ENCODE measurements around the gene FMNL2.
A peak's percentile ranks its signal among the peaks of the same experiment; 100 is the strongest.

The FMNL2 gene

DNA sequence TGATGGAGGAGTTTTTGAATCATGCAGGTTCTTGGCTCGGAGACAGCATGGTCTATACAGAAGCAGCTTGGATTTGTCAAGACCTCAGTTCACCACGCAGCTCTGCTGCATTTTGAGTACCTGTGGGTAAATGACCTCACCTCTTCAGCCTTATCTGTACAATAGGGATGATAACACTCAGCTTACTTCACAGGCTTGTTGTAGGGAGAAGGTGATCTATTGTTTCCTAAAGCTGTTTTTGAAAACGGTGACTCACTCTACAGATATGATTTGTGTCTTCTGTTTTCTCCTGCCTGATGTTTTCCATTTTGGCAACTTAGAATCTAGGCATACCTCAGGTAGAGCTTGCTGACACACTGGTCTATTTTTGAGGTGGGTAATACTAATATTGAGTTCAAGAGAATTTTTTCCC, 80.3 kb downstream of the FMNL2 start (continued):
- TF ChIP-seq, protein P1, sequence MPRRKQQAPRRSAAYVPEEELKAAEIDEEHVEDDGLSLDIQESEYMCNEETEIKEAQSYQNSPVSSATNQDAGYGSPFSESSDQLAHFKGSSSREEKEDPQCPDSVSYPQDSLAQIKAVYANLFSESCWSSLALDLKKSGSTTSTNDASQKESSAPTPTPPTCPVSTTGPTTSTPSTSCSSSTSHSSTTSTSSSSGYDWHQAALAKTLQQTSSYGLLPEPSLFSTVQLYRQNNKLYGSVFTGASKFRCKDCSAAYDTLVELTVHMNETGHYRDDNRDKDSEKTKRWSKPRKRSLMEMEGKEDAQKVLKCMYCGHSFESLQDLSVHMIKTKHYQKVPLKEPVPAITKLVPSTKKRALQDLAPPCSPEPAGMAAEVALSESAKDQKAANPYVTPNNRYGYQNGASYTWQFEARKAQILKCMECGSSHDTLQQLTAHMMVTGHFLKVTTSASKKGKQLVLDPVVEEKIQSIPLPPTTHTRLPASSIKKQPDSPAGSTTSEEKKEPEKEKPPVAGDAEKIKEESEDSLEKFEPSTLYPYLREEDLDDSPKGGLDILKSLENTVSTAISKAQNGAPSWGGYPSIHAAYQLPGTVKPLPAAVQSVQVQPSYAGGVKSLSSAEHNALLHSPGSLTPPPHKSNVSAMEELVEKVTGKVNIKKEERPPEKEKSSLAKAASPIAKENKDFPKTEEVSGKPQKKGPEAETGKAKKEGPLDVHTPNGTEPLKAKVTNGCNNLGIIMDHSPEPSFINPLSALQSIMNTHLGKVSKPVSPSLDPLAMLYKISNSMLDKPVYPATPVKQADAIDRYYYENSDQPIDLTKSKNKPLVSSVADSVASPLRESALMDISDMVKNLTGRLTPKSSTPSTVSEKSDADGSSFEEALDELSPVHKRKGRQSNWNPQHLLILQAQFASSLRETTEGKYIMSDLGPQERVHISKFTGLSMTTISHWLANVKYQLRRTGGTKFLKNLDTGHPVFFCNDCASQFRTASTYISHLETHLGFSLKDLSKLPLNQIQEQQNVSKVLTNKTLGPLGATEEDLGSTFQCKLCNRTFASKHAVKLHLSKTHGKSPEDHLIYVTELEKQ (tag by site-specific recombination; IDR thresholded peaks at IDR 0.05; ENCODE audit: borderline replicate concordance) = peak; percentile 42; the same call in 1 of the 2 replicates
- TF ChIP-seq, protein P2, sequence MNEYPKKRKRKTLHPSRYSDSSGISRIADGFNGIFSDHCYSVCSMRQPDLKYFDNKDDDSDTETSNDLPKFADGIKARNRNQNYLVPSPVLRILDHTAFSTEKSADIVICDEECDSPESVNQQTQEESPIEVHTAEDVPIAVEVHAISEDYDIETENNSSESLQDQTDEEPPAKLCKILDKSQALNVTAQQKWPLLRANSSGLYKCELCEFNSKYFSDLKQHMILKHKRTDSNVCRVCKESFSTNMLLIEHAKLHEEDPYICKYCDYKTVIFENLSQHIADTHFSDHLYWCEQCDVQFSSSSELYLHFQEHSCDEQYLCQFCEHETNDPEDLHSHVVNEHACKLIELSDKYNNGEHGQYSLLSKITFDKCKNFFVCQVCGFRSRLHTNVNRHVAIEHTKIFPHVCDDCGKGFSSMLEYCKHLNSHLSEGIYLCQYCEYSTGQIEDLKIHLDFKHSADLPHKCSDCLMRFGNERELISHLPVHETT (tag by site-specific recombination; IDR thresholded peaks at IDR 0.05) = peak; percentile 70; the same call in 1 of the 2 replicates
- TF ChIP-seq ZNF624 (tag by site-specific recombination; IDR thresholded peaks at IDR 0.05) = no peak
- TF ChIP-seq, protein P3, sequence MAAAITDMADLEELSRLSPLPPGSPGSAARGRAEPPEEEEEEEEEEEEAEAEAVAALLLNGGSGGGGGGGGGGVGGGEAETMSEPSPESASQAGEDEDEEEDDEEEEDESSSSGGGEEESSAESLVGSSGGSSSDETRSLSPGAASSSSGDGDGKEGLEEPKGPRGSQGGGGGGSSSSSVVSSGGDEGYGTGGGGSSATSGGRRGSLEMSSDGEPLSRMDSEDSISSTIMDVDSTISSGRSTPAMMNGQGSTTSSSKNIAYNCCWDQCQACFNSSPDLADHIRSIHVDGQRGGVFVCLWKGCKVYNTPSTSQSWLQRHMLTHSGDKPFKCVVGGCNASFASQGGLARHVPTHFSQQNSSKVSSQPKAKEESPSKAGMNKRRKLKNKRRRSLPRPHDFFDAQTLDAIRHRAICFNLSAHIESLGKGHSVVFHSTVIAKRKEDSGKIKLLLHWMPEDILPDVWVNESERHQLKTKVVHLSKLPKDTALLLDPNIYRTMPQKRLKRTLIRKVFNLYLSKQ (tag by site-specific recombination; IDR thresholded peaks at IDR 0.05; ENCODE audit: borderline replicate concordance) = no peak
- TF ChIP-seq ZNF791 (tag by site-specific recombination; IDR thresholded peaks at IDR 0.05) = no peak
- TF ChIP-seq, protein P4, sequence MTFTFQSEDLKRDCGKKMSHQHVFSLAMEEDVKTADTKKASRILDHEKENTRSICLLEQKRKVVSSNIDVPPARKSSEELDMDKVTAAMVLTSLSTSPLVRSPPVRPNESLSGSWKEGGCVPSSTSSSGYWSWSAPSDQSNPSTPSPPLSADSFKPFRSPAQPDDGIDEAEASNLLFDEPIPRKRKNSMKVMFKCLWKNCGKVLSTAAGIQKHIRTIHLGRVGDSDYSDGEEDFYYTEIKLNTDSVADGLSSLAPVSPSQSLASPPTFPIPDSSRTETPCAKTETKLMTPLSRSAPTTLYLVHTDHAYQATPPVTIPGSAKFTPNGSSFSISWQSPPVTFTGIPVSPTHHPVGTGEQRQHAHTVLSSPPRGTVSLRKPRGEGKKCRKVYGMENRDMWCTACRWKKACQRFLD (tag by site-specific recombination; IDR thresholded peaks at IDR 0.05) = no peak

DNA sequence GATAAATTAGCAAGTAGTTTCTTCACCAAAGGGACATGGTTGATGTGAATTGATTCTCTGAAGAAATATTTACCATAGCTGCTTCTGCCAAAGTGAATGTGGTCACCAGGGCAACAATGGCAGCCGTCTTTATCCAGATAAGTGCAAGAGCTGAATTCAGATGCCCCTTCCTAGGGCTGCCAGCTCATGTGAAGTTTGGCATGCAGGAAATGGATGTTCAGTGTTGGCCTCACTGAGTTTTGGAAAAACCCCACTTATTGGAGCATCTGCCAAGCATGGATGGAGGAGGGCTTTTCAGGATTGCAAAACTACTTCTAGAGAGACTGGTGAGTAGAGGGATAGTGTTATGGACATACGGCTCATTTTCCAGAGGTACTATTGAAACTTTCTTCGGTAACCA, 80.8 kb downstream of the FMNL2 start:
- Histone ChIP-seq H3K9me3 (ENCODE audit: control insufficient read depth, insufficient read depth, low read depth, low read length) (no peaks in the 10 kb centered on the region), H3K36me3 (ENCODE audit: control insufficient read depth in 2 of 2, insufficient read depth in 1 of 2, low read length in 2 of 2) (no peaks in the 10 kb centered on the region), H3K4me3 (ENCODE audit: low read depth, low read length) (no peak overlapping the region), H3K27ac (ENCODE audit: extremely low read depth, low read depth, low read length) (no peak overlapping the region; the same call in 1 of the 2 replicates), H3K4me1 (ENCODE audit: control insufficient read depth, insufficient read depth, low read length) (peaks cover 14% of the 10 kb centered on the region)
- TF ChIP-seq ZNF202 (tag by site-specific recombination; IDR thresholded peaks at IDR 0.05; ENCODE audit: borderline replicate concordance) = no peak
- TF ChIP-seq, protein P5, sequence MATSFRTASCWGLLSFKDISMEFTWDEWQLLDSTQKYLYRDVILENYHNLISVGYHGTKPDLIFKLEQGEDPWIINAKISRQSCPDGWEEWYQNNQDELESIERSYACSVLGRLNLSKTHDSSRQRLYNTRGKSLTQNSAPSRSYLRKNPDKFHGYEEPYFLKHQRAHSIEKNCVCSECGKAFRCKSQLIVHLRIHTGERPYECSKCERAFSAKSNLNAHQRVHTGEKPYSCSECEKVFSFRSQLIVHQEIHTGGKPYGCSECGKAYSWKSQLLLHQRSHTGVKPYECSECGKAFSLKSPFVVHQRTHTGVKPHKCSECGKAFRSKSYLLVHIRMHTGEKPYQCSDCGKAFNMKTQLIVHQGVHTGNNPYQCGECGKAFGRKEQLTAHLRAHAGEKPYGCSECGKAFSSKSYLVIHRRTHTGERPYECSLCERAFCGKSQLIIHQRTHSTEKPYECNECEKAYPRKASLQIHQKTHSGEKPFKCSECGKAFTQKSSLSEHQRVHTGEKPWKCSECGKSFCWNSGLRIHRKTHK (tag by site-specific recombination; IDR thresholded peaks at IDR 0.05) = no peak
- TF ChIP-seq ZBTB1 (tag by site-specific recombination; IDR thresholded peaks at IDR 0.05) = no peak
- TF ChIP-seq, protein P6, sequence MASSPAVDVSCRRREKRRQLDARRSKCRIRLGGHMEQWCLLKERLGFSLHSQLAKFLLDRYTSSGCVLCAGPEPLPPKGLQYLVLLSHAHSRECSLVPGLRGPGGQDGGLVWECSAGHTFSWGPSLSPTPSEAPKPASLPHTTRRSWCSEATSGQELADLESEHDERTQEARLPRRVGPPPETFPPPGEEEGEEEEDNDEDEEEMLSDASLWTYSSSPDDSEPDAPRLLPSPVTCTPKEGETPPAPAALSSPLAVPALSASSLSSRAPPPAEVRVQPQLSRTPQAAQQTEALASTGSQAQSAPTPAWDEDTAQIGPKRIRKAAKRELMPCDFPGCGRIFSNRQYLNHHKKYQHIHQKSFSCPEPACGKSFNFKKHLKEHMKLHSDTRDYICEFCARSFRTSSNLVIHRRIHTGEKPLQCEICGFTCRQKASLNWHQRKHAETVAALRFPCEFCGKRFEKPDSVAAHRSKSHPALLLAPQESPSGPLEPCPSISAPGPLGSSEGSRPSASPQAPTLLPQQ (tag by site-specific recombination; IDR thresholded peaks at IDR 0.05) = no peak
- no peak for TF ChIP-seq ZNF175 (tag by site-specific recombination; IDR thresholded peaks at IDR 0.05)
- no peak for TF ChIP-seq ZNF548 (tag by site-specific recombination; IDR thresholded peaks at IDR 0.05)
- TF ChIP-seq ZNF629 (tag by site-specific recombination; IDR thresholded peaks at IDR 0.05) = no peak
- TF ChIP-seq, protein P7, sequence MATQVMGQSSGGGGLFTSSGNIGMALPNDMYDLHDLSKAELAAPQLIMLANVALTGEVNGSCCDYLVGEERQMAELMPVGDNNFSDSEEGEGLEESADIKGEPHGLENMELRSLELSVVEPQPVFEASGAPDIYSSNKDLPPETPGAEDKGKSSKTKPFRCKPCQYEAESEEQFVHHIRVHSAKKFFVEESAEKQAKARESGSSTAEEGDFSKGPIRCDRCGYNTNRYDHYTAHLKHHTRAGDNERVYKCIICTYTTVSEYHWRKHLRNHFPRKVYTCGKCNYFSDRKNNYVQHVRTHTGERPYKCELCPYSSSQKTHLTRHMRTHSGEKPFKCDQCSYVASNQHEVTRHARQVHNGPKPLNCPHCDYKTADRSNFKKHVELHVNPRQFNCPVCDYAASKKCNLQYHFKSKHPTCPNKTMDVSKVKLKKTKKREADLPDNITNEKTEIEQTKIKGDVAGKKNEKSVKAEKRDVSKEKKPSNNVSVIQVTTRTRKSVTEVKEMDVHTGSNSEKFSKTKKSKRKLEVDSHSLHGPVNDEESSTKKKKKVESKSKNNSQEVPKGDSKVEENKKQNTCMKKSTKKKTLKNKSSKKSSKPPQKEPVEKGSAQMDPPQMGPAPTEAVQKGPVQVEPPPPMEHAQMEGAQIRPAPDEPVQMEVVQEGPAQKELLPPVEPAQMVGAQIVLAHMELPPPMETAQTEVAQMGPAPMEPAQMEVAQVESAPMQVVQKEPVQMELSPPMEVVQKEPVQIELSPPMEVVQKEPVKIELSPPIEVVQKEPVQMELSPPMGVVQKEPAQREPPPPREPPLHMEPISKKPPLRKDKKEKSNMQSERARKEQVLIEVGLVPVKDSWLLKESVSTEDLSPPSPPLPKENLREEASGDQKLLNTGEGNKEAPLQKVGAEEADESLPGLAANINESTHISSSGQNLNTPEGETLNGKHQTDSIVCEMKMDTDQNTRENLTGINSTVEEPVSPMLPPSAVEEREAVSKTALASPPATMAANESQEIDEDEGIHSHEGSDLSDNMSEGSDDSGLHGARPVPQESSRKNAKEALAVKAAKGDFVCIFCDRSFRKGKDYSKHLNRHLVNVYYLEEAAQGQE (tag by site-specific recombination; IDR thresholded peaks at IDR 0.05) = no peak
- no peak for TF ChIP-seq ZSCAN23 (tag by site-specific recombination; IDR thresholded peaks at IDR 0.05)
- TF ChIP-seq, protein P8, sequence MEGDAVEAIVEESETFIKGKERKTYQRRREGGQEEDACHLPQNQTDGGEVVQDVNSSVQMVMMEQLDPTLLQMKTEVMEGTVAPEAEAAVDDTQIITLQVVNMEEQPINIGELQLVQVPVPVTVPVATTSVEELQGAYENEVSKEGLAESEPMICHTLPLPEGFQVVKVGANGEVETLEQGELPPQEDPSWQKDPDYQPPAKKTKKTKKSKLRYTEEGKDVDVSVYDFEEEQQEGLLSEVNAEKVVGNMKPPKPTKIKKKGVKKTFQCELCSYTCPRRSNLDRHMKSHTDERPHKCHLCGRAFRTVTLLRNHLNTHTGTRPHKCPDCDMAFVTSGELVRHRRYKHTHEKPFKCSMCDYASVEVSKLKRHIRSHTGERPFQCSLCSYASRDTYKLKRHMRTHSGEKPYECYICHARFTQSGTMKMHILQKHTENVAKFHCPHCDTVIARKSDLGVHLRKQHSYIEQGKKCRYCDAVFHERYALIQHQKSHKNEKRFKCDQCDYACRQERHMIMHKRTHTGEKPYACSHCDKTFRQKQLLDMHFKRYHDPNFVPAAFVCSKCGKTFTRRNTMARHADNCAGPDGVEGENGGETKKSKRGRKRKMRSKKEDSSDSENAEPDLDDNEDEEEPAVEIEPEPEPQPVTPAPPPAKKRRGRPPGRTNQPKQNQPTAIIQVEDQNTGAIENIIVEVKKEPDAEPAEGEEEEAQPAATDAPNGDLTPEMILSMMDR (tag by site-specific recombination; IDR thresholded peaks at IDR 0.05) = no peak
- POLR2A ChIA-PET = interaction anchor here (1.5 kb wide), 1 partner anchor 81 kb away, joined by 5 read pairs; the partner anchor contains the start of gene FMNL2
- CTCF ChIA-PET = interaction anchor here (0.6 to 1.6 kb wide), 3 partner anchors 9 to 154 kb away, joined by 3 to 4 read pairs (median 3); no protein-coding TSS in a partner anchor

All from HEK293 (cell line).